ENCODE measurements around the gene TMEM135. TPM values are rescaled to one million over a fixed set of nuclear protein-coding genes. Genes with fewer than 3 reads are reported as not detected.

Gene TMEM135
- total RNA-seq, 1 experiment from 2014 or later, result 12.6 TPM

GRCh38 chr11:87230995-87231394 is 193.3 kb downstream of the TMEM135 start:
- intact Hi-C loops (cut with micrococcal nuclease; ENCODE audit: unreplicated experiment), result no loop called here
- TF ChIP-seq, protein P1, sequence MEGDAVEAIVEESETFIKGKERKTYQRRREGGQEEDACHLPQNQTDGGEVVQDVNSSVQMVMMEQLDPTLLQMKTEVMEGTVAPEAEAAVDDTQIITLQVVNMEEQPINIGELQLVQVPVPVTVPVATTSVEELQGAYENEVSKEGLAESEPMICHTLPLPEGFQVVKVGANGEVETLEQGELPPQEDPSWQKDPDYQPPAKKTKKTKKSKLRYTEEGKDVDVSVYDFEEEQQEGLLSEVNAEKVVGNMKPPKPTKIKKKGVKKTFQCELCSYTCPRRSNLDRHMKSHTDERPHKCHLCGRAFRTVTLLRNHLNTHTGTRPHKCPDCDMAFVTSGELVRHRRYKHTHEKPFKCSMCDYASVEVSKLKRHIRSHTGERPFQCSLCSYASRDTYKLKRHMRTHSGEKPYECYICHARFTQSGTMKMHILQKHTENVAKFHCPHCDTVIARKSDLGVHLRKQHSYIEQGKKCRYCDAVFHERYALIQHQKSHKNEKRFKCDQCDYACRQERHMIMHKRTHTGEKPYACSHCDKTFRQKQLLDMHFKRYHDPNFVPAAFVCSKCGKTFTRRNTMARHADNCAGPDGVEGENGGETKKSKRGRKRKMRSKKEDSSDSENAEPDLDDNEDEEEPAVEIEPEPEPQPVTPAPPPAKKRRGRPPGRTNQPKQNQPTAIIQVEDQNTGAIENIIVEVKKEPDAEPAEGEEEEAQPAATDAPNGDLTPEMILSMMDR (IDR thresholded peaks at IDR 0.05; ENCODE audit: unreplicated experiment), result no peak
- no peaks in the 10 kb centered on the region for H3K36me3 Mint-ChIP-seq (ENCODE audit: insufficient read depth, unreplicated experiment)
- no peak for DNase-seq
- no peaks in the 10 kb centered on the region for H3K4me1 Mint-ChIP-seq (ENCODE audit: low read depth, unreplicated experiment)
- no peak overlapping the region for H3K4me3 Mint-ChIP-seq (ENCODE audit: low read depth, unreplicated experiment)
- peaks cover 9% of the 10 kb centered on the region for H3K9me3 Mint-ChIP-seq (ENCODE audit: low read depth, unreplicated experiment)
- H3K27ac Mint-ChIP-seq (ENCODE audit: unreplicated experiment), result no peak overlapping the region
- BruUV-seq (replicated peaks), result no TSS peak
- no peaks in the 10 kb centered on the region for H3K27me3 Mint-ChIP-seq (ENCODE audit: unreplicated experiment)
- CTCF ChIA-PET, result no interaction called here

- Mint-ChIP-seq H3K36me3 (ENCODE audit: insufficient read depth, unreplicated experiment) (no peaks in the 10 kb centered on the region), H3K9me3 (ENCODE audit: low read depth, unreplicated experiment) (peaks cover 9% of the 10 kb centered on the region), H3K27me3 (ENCODE audit: unreplicated experiment) (no peaks in the 10 kb centered on the region), H3K4me1 (ENCODE audit: low read depth, unreplicated experiment) (no peaks in the 10 kb centered on the region), H3K4me3 (ENCODE audit: low read depth, unreplicated experiment) (no peak overlapping the region), H3K27ac (ENCODE audit: unreplicated experiment) (no peak overlapping the region)
- CTCF ChIA-PET, result interaction anchor here (0.7 kb wide), 1 partner anchor 1410 kb away, joined by 3 read pairs; no protein-coding TSS in a partner anchor
- DNase-seq, result no peak
- TF ChIP-seq, protein P1 (IDR thresholded peaks at IDR 0.05; ENCODE audit: unreplicated experiment), result no peak
- intact Hi-C loops (cut with micrococcal nuclease; ENCODE audit: unreplicated experiment), result no loop called here
- no TSS peak for BruUV-seq (replicated peaks)
Observed at GRCh38 chr11:87232320-87232719, 194.6 kb downstream of the TMEM135 start.

DNA sequence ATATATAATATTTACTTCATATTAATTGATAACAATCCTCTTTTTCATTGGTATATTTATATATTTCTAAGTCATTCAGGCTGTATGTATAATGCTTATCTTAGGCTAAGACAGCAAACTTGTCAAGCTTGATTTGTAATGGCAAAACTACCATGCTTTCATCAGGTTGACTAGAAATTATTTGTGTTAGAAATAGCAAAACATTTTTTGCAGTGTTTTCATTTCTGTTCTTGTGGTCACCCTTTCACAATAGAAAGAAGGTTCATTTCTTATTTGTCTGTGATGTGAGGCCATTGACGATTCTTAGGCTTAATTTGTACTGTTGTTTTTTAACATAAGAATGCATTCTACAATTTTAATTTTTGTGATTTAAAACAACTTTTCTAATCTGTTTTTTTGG is 197.6 kb downstream of the TMEM135 start:
- Mint-ChIP-seq H3K4me3 (ENCODE audit: low read depth, unreplicated experiment) (no peak overlapping the region), H3K4me1 (ENCODE audit: low read depth, unreplicated experiment) (no peaks in the 10 kb centered on the region), H3K9me3 (ENCODE audit: low read depth, unreplicated experiment) (peaks cover 9% of the 10 kb centered on the region), H3K27ac (ENCODE audit: unreplicated experiment) (no peak overlapping the region), H3K27me3 (ENCODE audit: unreplicated experiment) (no peaks in the 10 kb centered on the region), H3K36me3 (ENCODE audit: insufficient read depth, unreplicated experiment) (no peaks in the 10 kb centered on the region)
- BruUV-seq (replicated peaks), result no TSS peak
- no peak for DNase-seq
- CTCF ChIA-PET, result interaction anchor here (0.5 kb wide), 1 partner anchor 230 kb away, joined by 7 read pairs; no protein-coding TSS in a partner anchor
- TF ChIP-seq, protein P1 (IDR thresholded peaks at IDR 0.05; ENCODE audit: unreplicated experiment), result no peak
- intact Hi-C loops (cut with micrococcal nuclease; ENCODE audit: unreplicated experiment), result no loop called here

- Mint-ChIP-seq H3K27ac (ENCODE audit: unreplicated experiment) (no peak overlapping the region), H3K9me3 (ENCODE audit: low read depth, unreplicated experiment) (peaks cover 8% of the 10 kb centered on the region), H3K27me3 (ENCODE audit: unreplicated experiment) (no peaks in the 10 kb centered on the region), H3K4me1 (ENCODE audit: low read depth, unreplicated experiment) (no peaks in the 10 kb centered on the region), H3K4me3 (ENCODE audit: low read depth, unreplicated experiment) (no peak overlapping the region), H3K36me3 (ENCODE audit: insufficient read depth, unreplicated experiment) (no peaks in the 10 kb centered on the region)
- BruUV-seq (replicated peaks), result no TSS peak
- no peak for DNase-seq
- CTCF ChIA-PET, result no interaction called here
- TF ChIP-seq, protein P1 (IDR thresholded peaks at IDR 0.05; ENCODE audit: unreplicated experiment), result no peak
- intact Hi-C loops (cut with micrococcal nuclease; ENCODE audit: unreplicated experiment), result no loop called here
Observed at GRCh38 chr11:87236368-87236767, 198.6 kb downstream of the TMEM135 start.
